Measurements from ENCODE around the gene INHBE.
"Not testable (repeated sequence)": the region's sequence is repeated elsewhere in the genome, so short reads cannot be mapped to it uniquely, and the experiment has no call there.

The INHBE gene

GRCh38 chr12:57441846-57442427 is 13.2 kb upstream of the INHBE start:
- DNase-seq: no peak

GRCh38 chr12:57444337-57444736 is 10.8 kb upstream of the INHBE start:
- not testable (repeated sequence) for DNase-seq

- no peak for DNase-seq
Observed at GRCh38 chr12:57444744-57445143, 10.4 kb upstream of the INHBE start.

GRCh38 chr12:57446292-57446960 is 8.7 kb upstream of the INHBE start:
- no peak for DNase-seq

GRCh38 chr12:57448669-57449068 is 6.4 kb upstream of the INHBE start:
- no peak for DNase-seq

- no peak for DNase-seq
Observed at GRCh38 chr12:57449375-57449774, 5.7 kb upstream of the INHBE start.

- DNase-seq: no peak
Observed at GRCh38 chr12:57450057-57450456, 5.0 kb upstream of the INHBE start.

- no peak for DNase-seq
Observed at GRCh38 chr12:57451233-57451778, 3.8 kb upstream of the INHBE start.

GRCh38 chr12:57452181-57452936 is 2.7 kb upstream of the INHBE start:
- DNase-seq: no peak

GRCh38 chr12:57452937-57453509 is 2.1 kb upstream of the INHBE start:
- DNase-seq: no peak

- DNase-seq: no peak
Observed at GRCh38 chr12:57454213-57454565, 918 bp upstream of the INHBE start.

- no peak for DNase-seq
Observed at GRCh38 chr12:57455374-57456144, 452 bp downstream of the INHBE start.

GRCh38 chr12:57456145-57456700 is 1.1 kb downstream of the INHBE start:
- DNase-seq: no peak

GRCh38 chr12:57456737-57457490 is 1.8 kb downstream of the INHBE start:
- no peak for DNase-seq

- no peak for DNase-seq
Observed at GRCh38 chr12:57458665-57459054, 3.6 kb downstream of the INHBE start.

GRCh38 chr12:57459055-57459749 is 4.1 kb downstream of the INHBE start:
- peak; percentile 86 for DNase-seq

GRCh38 chr12:57459750-57460467 is 4.8 kb downstream of the INHBE start, which contains the start of gene GLI1:
Gene GLI1 (plus strand): TSS chr12:57459785. CDS start chr12:57463692, 3,907 bp downstream.
- DNase-seq: no peak

- no peak for DNase-seq
Observed at GRCh38 chr12:57460468-57460784, 5.3 kb downstream of the INHBE start.

GRCh38 chr12:57460841-57461275 is 5.8 kb downstream of the INHBE start:
- DNase-seq: no peak

GRCh38 chr12:57461276-57461916 is 6.3 kb downstream of the INHBE start:
- DNase-seq: no peak

Measured in NCI-H1048 (cell line).